ENCODE results near the gene PGRMC2.
A peak's percentile ranks its signal among the peaks of the same experiment; 100 is the strongest.

Gene PGRMC2

GRCh38 chr4:128303405-128303785 is 15.8 kb upstream of the PGRMC2 start:
- in situ Hi-C loops (cut with MboI; ENCODE audit: low pct_unique_long_range_greater_than_20kb, low sequenced_read_pairs), result no loop called here
- DNase-seq, result no peak

- in situ Hi-C loops (cut with MboI; ENCODE audit: low pct_unique_long_range_greater_than_20kb, low sequenced_read_pairs), result no loop called here
- no peak for DNase-seq
Observed at GRCh38 chr4:128301979-128302378, 14.4 kb upstream of the PGRMC2 start.

GRCh38 chr4:128299848-128300247 is 12.2 kb upstream of the PGRMC2 start:
- in situ Hi-C loops (cut with MboI; ENCODE audit: low pct_unique_long_range_greater_than_20kb, low sequenced_read_pairs), result no loop called here
- DNase-seq, result no peak

DNA sequence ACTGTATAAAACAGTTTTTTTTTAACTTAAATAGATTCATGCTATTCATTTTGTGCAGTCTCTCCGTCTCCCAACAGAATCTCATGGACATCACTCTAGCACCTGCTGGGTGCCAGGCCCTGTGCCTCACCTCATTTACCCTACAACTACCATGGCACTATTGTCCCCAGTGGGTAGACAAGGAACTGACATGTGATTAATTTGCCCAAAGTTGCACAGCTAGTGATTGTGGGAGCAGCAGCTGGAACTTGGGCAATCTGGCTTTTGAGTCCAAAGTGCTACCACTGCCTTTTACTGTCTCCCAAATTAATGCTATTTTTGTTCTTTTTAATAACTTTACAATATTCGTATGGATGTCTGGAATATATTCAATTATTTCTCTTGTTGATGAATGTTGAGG is 11.2 kb upstream of the PGRMC2 start:
- in situ Hi-C loops (cut with MboI; ENCODE audit: low pct_unique_long_range_greater_than_20kb, low sequenced_read_pairs), result no loop called here
- DNase-seq, result no peak

DNA sequence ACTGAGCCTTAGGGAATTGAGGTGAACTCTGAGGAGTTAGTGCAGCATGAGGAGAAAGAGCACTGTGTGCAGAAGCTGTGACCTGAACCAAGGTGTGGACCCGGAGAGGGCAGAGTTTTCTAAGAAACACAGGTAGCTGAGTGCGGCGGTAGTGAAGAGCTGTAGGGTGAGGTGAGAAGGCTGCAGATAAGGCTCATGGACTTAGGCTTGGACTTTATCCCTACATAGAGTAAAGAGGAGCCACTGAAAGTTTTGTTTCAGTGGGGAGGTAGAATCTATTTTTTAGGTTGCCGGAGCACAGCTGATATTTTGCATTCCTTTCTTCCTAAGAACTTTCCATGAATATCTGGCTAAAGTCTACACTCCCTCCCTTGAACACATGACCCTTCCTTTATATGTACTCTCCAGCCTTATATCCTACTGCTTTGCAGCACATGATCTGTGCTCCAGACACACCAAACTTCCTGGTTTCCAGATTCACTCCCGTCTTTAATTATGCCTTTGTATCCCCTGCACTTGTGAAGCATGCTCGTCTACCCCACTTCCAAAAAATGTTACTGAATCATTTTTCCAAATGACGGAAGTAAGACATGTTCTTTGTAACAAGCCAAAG is 10.6 kb upstream of the PGRMC2 start:
- no peak for DNase-seq
- in situ Hi-C loops (cut with MboI; ENCODE audit: low pct_unique_long_range_greater_than_20kb, low sequenced_read_pairs), result no loop called here

DNA sequence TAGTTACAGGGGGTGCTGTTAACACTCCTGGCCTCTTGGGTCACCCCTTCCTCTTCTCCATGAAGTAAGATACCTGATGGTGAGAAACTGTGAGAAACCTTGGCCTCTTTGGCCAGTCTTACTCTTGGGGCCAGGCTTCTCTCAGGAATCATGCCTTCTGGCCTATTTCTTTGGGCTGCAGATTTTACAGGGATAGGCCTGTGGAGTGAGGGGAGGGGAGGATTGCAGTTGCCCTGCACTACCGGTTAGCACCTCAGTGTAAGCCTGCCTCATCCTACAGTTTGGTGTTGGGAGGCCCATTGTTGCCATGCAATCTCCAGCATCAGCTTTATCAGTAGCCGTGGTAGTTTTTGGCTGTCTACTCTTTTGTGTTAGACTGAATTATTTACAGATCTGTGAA is 7.6 kb upstream of the PGRMC2 start:
- in situ Hi-C loops (cut with MboI; ENCODE audit: low pct_unique_long_range_greater_than_20kb, low sequenced_read_pairs), result no loop called here
- DNase-seq, result no peak

DNA sequence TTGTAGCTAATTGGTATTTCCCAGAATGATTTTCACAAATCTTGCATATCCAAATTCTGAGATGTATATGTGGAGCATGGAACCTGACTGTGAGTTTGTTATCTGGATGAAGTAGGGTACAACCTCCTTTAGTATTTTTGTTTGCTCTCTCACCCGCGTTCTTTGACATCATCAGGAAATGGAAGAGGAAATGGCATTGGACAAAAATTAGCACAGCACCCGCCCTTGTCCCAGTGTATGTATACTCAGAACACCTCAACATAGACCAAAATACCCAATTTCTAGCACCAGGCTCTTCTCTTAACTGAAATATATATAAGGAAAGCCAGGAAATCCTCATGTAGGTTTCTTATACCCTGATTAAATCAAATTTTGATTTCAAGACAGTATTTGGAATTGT is 6.9 kb upstream of the PGRMC2 start:
- DNase-seq, result no peak
- in situ Hi-C loops (cut with MboI; ENCODE audit: low pct_unique_long_range_greater_than_20kb, low sequenced_read_pairs), result no loop called here

DNA sequence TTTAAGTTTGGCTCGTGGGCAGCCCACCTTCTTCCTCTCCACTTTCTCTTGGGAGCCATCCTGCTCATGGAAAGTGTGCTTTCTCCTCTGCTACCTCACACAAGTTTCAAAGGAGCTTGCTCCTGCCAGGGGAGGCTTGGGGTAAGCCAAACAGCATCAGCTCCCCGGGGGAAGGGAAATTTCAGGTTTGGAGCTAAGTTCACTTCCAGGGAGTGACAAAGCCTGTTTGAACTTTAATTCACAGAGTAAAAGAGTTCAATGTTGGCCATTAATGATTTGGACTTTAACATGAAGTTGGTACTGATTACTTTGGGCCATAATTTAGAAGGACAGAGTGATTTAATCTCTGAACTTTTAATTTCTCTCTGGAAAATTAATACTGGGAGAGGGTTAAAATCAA is 4.7 kb upstream of the PGRMC2 start:
- no peak for DNase-seq
- in situ Hi-C loops (cut with MboI; ENCODE audit: low pct_unique_long_range_greater_than_20kb, low sequenced_read_pairs), result no loop called here

GRCh38 chr4:128291096-128291495 is 3.5 kb upstream of the PGRMC2 start:
- no peak for DNase-seq
- in situ Hi-C loops (cut with MboI; ENCODE audit: low pct_unique_long_range_greater_than_20kb, low sequenced_read_pairs), result no loop called here

GRCh38 chr4:128290526-128290925 is 2.9 kb upstream of the PGRMC2 start:
- DNase-seq, result no peak
- in situ Hi-C loops (cut with MboI; ENCODE audit: low pct_unique_long_range_greater_than_20kb, low sequenced_read_pairs), result no loop called here

DNA sequence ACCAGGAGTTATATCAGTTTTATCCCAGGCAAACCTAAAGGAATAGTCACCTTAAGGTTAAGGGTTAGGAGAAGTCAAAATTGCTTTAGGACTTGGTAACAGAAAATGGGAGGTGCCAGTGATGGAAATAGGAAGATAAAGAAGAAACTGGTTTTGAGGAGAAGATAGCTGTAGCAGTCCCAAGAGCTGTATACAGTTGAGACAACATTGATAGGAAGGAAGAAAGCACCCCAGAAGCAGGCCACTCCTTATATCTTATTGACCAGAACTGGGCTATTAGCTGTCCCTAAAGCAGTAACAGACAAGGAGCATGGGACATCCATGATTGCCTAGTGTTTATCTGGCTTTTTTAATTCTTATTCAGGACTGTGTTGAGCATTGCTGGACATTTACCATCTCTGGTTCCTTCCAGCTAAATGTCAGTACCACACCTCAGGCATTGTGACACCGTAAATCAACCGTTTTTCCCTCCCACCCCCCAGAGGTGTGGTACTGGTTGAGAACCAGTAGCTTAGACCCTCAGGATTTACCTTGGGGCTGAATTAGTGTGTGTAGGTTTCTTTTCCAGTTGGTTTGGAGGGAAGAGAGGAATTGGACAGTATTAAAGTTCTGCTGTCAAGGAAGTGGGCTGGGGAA is 2.0 kb upstream of the PGRMC2 start:
- in situ Hi-C loops (cut with MboI; ENCODE audit: low pct_unique_long_range_greater_than_20kb, low sequenced_read_pairs), result no loop called here
- DNase-seq, result no peak

GRCh38 chr4:128288689-128289106 is 1.1 kb upstream of the PGRMC2 start:
- in situ Hi-C loops (cut with MboI; ENCODE audit: low pct_unique_long_range_greater_than_20kb, low sequenced_read_pairs), result no loop called here
- no peak for DNase-seq

GRCh38 chr4:128287871-128288688 is 467 bp upstream of the PGRMC2 start:
- peak; percentile 99 for DNase-seq
- in situ Hi-C loops (cut with MboI; ENCODE audit: low pct_unique_long_range_greater_than_20kb, low sequenced_read_pairs), result no loop called here

- peak; percentile 75 for DNase-seq
- in situ Hi-C loops (cut with MboI; ENCODE audit: low pct_unique_long_range_greater_than_20kb, low sequenced_read_pairs), result no loop called here
Observed at GRCh38 chr4:128286474-128287058, 1.0 kb downstream of the PGRMC2 start.

DNA sequence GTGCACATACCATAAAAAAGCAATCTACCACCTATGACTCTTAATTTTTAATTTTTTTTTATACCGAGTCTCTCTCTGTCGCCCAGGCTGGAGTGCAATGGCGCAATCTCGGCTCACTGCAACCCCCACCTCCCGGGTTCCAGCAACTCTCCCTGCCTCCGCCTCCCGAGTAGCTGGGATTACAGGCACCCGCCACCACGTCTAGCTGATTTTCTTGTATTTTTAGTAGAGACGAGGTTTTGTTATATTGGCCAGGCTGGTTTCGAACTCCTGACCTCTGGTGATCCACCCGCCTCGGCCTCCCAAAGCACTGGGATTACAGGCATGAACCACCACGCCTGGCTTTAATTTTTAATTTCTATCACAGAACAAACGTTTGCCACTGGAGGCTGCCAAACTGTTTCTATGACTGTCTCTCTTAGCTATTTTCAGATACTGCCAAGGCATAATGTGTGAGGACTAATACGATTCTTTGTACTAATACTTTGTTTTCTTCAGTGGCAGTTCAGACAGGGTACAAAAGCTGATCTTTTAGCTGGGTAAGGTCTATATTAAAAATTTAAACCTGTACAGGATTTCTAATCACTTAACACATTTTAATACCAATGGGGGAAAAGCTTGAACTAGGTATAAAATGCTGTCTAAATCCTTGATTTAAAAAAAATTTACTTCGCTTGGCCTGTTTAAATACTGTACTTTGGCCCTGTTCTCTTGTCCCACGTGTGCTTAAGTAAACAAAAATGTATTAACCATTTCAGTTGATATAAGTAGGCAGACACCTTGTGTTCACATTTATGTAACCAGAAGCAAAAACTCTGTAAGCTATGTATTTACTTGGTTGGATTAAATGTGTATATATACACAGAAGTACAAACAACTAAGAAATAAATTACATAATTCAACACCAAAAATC is 2.3 kb downstream of the PGRMC2 start:
- in situ Hi-C loops (cut with MboI; ENCODE audit: low pct_unique_long_range_greater_than_20kb, low sequenced_read_pairs), result no loop called here
- DNase-seq, result no peak

- DNase-seq, result no peak
- in situ Hi-C loops (cut with MboI; ENCODE audit: low pct_unique_long_range_greater_than_20kb, low sequenced_read_pairs), result no loop called here
Observed at GRCh38 chr4:128284317-128284716, 3.3 kb downstream of the PGRMC2 start.

GRCh38 chr4:128283071-128283470 is 4.5 kb downstream of the PGRMC2 start:
- in situ Hi-C loops (cut with MboI; ENCODE audit: low pct_unique_long_range_greater_than_20kb, low sequenced_read_pairs), result no loop called here
- no peak for DNase-seq

GRCh38 chr4:128282516-128282915 is 5.1 kb downstream of the PGRMC2 start:
- in situ Hi-C loops (cut with MboI; ENCODE audit: low pct_unique_long_range_greater_than_20kb, low sequenced_read_pairs), result no loop called here
- DNase-seq, result no peak

- in situ Hi-C loops (cut with MboI; ENCODE audit: low pct_unique_long_range_greater_than_20kb, low sequenced_read_pairs), result no loop called here
- no peak for DNase-seq
Observed at GRCh38 chr4:128281354-128281753, 6.3 kb downstream of the PGRMC2 start.

Data from KBM-7 (cell line).